Left lung (tissue), 10 donors: ENCODE data around the gene PSAP. TPM values are rescaled to one million over a fixed set of nuclear protein-coding genes. Genes with fewer than 3 reads are reported as not detected.

ENCODE experiments used
- ATAC-seq: fragments of 200-7000 bp; cut with Tn5 transposase; one replicate; pipeline ENCODE4 v1.9.1; 2020; ENCODE audit warnings: moderate library complexity
- DNase-seq, 4 donors: peaks; one replicate each; pipeline ENCODE4 v3.0.0-alpha.2; 2013 to 2020
- H3K27ac ChIP-seq, 2 donors: fragments of 200-600 bp; sonication (generic) in 1 of 2; one replicate each; pipeline versions ENCODE4 v1.5.0 to v1.8.0; 2020 to 2021
- H3K27me3 ChIP-seq, 2 donors: fragments of 200-600 bp; sonication (generic) in 1 of 2; one replicate each; pipeline versions ENCODE4 v1.5.0 to v1.8.0; 2020 to 2021
- H3K36me3 ChIP-seq, 2 donors: fragments of 200-600 bp; sonication (generic) in 1 of 2; one replicate each; pipeline versions ENCODE4 v1.5.0 to v1.8.0; 2020 to 2021
- H3K4me1 ChIP-seq, 2 donors: fragments of 200-600 bp; one replicate each; pipeline ENCODE4 v1.8.0; 2021
- H3K4me3 ChIP-seq, 2 donors: fragments of 200-600 bp; sonication (generic) in 1 of 2; one replicate each; pipeline versions ENCODE4 v1.5.0 to v1.8.0; 2020 to 2021; ENCODE audit warnings: mild to moderate bottlenecking in 1 of 2
- H3K9me3 ChIP-seq, 2 donors: fragments of 200-600 bp; sonication (generic) in 1 of 2; one replicate each; pipeline versions ENCODE4 v1.5.0 to v1.8.0; 2020 to 2021
- intact Hi-C, 2 donors: fragments of 100-400 bp; cut with DNase I; formaldehyde crosslinking; loops; one replicate each; pipeline versions ENCODE4 v1.11.2 to v1.14.2; 2022
- polyA plus RNA-seq, 6 donors: library from polyadenylated mRNA; unstranded; fragments of 120-200 nt; gene quantifications; one replicate each; pipeline ENCODE4 v1.2.1, GENCODE V29; 2013; ENCODE audit not compliant: insufficient read length in 6 of 6
- total RNA-seq, 2 donors: library from RNA; stranded (reverse); fragmentation: NEBNext Ultra II Directional; extraction: Animal tissue kit (Norgen Biotek cat#: 25700); gene quantifications; one replicate each; pipeline ENCODE4 v1.2.1, GENCODE V29; 2021
- TF ChIP-seq, protein P1 (sequence below), 2 donors: fragments of 200-600 bp; sonication (generic) in 1 of 2; IDR thresholded peaks; one replicate each; pipeline versions ENCODE4 v1.5.0 to v1.8.0; 2021; ENCODE audit warnings: antibody characterized with exemption in 2 of 2
- donor health status: DM: no; HTN: yes; CAD: no.
- donor health status: DM: no; HTN: no; CAD: no.

PSAP gene
- total and polyA plus RNA-seq, 8 donors = 539 to 1,668 (median 577) TPM

DNA sequence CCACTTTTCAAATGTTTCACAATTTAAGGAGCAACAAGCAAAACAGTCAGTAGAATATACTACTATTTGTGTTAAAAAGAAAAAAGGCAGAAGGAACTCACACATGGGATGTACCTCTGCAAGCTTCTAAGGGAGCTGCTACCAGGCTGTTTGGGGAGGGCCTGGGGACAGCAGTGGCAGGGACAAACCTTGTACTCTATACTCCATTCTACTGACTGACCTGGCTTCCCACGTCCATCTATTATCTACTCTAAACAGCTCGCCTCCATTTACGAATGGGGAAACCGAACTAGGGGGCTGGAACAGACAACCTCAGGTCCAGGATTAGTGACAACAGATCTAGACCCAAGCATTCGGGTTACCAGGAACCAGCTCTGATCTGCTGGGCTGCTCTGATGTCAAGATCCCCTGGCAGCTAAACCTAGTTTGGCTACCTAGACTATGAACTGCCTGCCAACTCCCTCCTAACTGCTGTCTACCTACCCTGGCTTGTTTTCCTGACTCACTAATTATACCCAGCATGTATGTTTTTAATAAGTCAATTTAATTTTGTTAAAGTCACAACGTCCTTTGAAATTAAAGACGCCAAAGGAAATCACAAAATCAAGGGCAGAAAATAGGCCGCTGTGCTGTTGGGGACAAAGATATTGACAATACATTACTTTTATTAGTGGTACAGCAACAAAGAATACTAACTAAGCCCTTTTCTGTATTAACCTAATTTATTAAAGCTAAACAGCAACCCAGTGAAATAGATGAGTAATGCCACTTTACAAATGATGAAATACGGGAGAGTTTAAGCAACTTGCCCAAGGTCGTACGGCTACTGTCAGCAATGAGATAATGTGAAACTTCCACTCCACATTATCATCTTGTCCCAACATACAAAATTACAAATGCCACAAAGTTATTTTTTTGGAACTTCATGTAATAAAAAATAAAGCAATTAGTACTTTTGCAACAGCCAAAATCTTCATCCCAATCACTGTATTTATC is 5.3 kb downstream of the PSAP start:
- TF ChIP-seq, protein P1, sequence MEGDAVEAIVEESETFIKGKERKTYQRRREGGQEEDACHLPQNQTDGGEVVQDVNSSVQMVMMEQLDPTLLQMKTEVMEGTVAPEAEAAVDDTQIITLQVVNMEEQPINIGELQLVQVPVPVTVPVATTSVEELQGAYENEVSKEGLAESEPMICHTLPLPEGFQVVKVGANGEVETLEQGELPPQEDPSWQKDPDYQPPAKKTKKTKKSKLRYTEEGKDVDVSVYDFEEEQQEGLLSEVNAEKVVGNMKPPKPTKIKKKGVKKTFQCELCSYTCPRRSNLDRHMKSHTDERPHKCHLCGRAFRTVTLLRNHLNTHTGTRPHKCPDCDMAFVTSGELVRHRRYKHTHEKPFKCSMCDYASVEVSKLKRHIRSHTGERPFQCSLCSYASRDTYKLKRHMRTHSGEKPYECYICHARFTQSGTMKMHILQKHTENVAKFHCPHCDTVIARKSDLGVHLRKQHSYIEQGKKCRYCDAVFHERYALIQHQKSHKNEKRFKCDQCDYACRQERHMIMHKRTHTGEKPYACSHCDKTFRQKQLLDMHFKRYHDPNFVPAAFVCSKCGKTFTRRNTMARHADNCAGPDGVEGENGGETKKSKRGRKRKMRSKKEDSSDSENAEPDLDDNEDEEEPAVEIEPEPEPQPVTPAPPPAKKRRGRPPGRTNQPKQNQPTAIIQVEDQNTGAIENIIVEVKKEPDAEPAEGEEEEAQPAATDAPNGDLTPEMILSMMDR (IDR thresholded peaks at IDR 0.05) = no peak
- no peaks in the 10 kb centered on the region for H3K27me3 ChIP-seq
- peak overlapping the region in 1 of 2 donors; percentile 99 for H3K4me3 ChIP-seq
- no peaks in the 10 kb centered on the region for H3K9me3 ChIP-seq
- H3K27ac ChIP-seq = peak overlapping the region; percentile 2 to 22
- DNase-seq = no peak
- intact Hi-C loops = no loop called here
- H3K36me3 ChIP-seq = peaks cover 0 to 12% of the 10 kb centered on the region in 2 donors
- peaks cover 13 to 93% of the 10 kb centered on the region in 2 donors for H3K4me1 ChIP-seq
- ATAC-seq = no peak

DNA sequence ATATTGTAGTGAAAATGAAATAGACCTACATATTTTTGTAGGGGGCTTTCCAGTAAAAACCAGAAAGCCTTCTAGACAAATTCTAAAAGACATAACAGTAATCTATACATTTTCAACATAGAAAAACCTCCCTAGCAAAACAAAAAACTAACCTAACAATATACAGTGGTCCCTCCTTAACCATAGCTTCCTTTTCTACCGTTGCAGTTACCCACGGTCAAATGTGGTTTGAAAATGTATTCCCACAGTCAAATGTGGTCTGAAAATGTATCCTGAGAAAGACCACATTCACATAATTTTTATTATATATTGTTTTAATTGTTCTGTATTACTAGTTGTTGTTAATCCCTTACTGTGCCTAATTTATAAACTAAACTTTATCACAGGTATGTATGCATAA is 6.4 kb downstream of the PSAP start:
- no peak for DNase-seq
- no peak for ATAC-seq
- Histone ChIP-seq H3K4me1 (peaks cover 21 to 100% of the 10 kb centered on the region in 2 donors), H3K4me3 (no peak overlapping the region), H3K27ac (no peak overlapping the region), H3K27me3 (no peaks in the 10 kb centered on the region), H3K9me3 (no peaks in the 10 kb centered on the region), H3K36me3 (peaks cover 0 to 12% of the 10 kb centered on the region in 2 donors)
- TF ChIP-seq, protein P1 (IDR thresholded peaks at IDR 0.05) = no peak
- intact Hi-C loops = no loop called here

DNA sequence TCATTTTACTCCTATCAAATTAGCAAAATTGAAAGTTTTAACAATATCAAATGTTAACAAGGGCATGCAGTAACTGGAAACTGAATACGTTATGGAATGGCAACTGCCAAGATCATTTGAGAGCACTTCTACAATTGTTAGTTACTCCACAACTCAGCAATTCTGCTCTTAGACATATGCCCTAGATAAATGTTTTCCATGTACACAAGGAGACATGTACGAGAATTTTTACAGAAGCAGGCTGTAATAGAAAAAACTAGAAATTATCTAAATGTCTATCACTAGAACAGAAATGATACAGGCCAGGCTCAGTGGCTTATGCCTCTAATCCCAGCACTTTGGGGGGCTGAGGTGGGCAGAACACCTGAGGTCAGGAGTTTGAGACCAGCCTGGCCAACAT is 7.0 kb downstream of the PSAP start:
- ATAC-seq (no peak), DNase-seq (no peak)
- Histone ChIP-seq H3K36me3 (peaks cover 0 to 12% of the 10 kb centered on the region in 2 donors), H3K4me1 (peaks cover 20 to 100% of the 10 kb centered on the region in 2 donors), H3K27me3 (no peaks in the 10 kb centered on the region), H3K27ac (no peak overlapping the region), H3K9me3 (no peaks in the 10 kb centered on the region), H3K4me3 (no peak overlapping the region)
- TF ChIP-seq, protein P1 (IDR thresholded peaks at IDR 0.05) = no peak
- intact Hi-C loops = no loop called here

DNA sequence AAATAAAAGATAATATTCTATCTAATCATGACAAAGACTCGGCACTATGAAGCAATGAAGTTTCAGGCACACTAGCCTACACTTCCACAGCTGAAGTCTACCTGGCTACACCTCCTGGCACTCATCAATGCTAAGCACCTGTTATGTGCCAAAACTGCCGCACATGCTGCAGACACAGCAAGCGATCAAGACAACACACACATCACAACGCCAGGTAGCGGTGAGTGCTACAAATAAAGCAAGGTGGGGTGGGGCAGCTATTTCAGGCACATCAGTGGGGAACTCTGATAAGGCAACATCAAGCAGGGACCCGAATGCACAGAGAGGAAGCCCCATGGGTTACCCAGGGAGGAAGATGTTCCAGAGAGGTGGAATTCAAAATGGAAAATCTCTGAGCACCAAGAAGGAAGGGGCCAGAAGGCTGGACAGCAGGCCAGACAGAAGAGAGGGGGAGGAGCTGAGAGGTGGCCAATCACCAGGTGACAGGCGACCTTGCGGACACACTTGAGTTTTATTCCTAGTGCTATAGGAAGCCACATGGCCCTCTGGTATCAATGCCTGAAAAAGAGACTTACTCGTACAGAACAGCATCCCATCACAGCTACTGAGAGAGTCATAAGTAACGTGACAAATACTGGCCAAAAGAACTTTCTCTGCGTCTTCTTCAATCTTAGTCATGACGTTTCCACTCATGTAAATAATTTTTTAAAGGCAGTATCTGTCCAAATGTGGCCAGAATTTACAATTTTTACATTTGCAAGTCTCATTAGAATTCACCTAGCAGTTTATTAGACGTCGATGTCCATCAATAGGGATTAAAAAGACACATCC is 8.0 kb downstream of the PSAP start:
- no peaks in the 10 kb centered on the region for H3K9me3 ChIP-seq
- intact Hi-C loops = no loop called here
- TF ChIP-seq, protein P1 (IDR thresholded peaks at IDR 0.05) = no peak
- H3K27me3 ChIP-seq = no peaks in the 10 kb centered on the region
- H3K36me3 ChIP-seq = peaks cover 0 to 16% of the 10 kb centered on the region in 2 donors
- no peak overlapping the region for H3K4me3 ChIP-seq
- H3K4me1 ChIP-seq = peaks cover 19 to 100% of the 10 kb centered on the region in 2 donors
- ATAC-seq = no peak
- no peak overlapping the region for H3K27ac ChIP-seq
- no peak for DNase-seq

DNA sequence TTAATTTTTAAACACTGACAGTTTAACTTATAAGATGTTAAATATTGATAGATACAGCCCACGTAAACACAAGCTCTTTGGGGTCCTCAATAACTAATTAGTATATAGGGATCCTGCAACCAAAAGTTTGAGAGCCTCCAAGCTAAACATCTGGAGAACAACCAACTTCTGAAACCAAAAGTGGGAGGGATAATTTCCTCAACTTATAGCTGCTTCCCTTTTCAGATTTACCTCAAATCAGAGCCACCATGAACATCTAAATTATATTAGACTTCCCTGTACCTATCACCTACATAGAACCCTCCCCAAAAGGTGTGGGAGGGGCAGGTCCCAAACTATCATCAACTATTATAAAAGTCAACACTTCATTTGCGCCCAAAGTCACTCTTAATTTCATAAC is 8.6 kb downstream of the PSAP start:
- Histone ChIP-seq H3K4me1 (peaks cover 19 to 100% of the 10 kb centered on the region in 2 donors), H3K9me3 (no peaks in the 10 kb centered on the region), H3K4me3 (no peak overlapping the region), H3K36me3 (peaks cover 0 to 20% of the 10 kb centered on the region in 2 donors), H3K27me3 (no peaks in the 10 kb centered on the region), H3K27ac (no peak overlapping the region)
- TF ChIP-seq, protein P1 (IDR thresholded peaks at IDR 0.05) = no peak
- intact Hi-C loops = no loop called here
- DNase-seq = no peak
- ATAC-seq = no peak
